Right lobe of liver (tissue), 4 donors: Measurements from ENCODE around the gene DUOX2.

Source experiments
- POLR2A ChIP-seq: fragments of 450-650 bp; IDR thresholded peaks from one replicate; pipeline ENCODE4 v1.6.1; 2017; ENCODE audit warnings: antibody characterized with exemption, mild to moderate bottlenecking
- TF ChIP-seq, protein P1 (sequence below), 4 donors: fragments of 200-600 bp in 3 of 4; fragments of 450-650 bp in 1 of 4; IDR thresholded peaks; one replicate each; pipeline versions ENCODE4 v1.5.1 to v1.8.0; 2016 to 2022; ENCODE audit warnings: antibody characterized with exemption in 4 of 4, mild to moderate bottlenecking in 2 of 4
- donor health status: DM: no; HTN: no; CAD: no.
- donor health status: DM: no; HTN: no; CAD: no.
- donor health status: DM: no; HTN: yes; CAD: no.

DNA sequence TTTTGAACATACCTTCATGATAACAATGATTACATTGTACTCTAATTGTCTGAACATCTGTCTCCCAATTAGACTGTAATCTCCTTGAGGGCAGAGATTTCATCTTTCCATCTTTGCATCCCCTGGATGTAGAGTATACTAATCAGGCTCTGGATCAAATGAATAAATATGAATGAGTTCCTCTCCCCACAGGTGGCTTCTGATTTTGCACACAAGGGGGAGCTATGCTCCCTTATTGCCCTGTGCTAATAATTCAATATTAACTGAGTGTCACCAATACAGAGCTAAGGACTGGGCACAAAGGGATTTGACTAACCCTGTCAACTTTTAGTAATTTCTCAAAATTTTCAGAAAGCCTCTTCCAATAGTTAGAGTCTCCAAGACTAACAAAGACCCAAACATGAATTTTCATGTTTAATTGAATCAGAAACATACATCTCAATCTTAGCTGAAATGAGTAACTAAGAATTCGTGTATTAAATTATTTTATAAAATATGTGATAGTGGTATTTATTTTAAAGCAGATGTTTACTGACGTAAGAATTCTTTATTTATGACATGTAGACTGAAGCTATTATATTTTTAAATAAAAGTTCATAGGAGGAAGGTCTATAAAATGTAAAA lies 12.7 kb upstream of the DUOX2 start:
- TF ChIP-seq POLR2A, result no peak
- TF ChIP-seq, protein P1, sequence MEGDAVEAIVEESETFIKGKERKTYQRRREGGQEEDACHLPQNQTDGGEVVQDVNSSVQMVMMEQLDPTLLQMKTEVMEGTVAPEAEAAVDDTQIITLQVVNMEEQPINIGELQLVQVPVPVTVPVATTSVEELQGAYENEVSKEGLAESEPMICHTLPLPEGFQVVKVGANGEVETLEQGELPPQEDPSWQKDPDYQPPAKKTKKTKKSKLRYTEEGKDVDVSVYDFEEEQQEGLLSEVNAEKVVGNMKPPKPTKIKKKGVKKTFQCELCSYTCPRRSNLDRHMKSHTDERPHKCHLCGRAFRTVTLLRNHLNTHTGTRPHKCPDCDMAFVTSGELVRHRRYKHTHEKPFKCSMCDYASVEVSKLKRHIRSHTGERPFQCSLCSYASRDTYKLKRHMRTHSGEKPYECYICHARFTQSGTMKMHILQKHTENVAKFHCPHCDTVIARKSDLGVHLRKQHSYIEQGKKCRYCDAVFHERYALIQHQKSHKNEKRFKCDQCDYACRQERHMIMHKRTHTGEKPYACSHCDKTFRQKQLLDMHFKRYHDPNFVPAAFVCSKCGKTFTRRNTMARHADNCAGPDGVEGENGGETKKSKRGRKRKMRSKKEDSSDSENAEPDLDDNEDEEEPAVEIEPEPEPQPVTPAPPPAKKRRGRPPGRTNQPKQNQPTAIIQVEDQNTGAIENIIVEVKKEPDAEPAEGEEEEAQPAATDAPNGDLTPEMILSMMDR (IDR thresholded peaks at IDR 0.05), result peak; percentile 63 to 84 (median 80)
